Measurements from ENCODE around the gene GALNT9. TPM values are rescaled to one million over a fixed set of nuclear protein-coding genes. Genes with fewer than 3 reads are reported as not detected.

The GALNT9 gene
- total RNA-seq, 1 experiment from 2014 or later: 0.44 TPM

GRCh38 chr12:132217800-132218526 is 111.4 kb downstream of the GALNT9 start:
- Histone ChIP-seq H3K27me3 (ENCODE audit: low read length) (peaks cover 61% of the 10 kb centered on the region), H3K4me3 (ENCODE audit: low read length) (no peak overlapping the region), H3K27ac (ENCODE audit: low read length) (no peak overlapping the region), H3K9ac (ENCODE audit: low read length) (no peak overlapping the region), H3K36me3 (ENCODE audit: low read depth, low read length) (no peaks in the 10 kb centered on the region), H3F3A (ENCODE audit: low read length, unreplicated experiment) (no peaks in the 10 kb centered on the region), H3K4me2 (ENCODE audit: low read length) (no peak overlapping the region), H3K4me1 (ENCODE audit: insufficient read depth, low read length) (0 out of 2 replicates have a peak, but pooled peaks cover 3% of the 10 kb centered on the region), H2AFZ (ENCODE audit: low read length) (no peak overlapping the region), H3K9me2 (replicated peaks; ENCODE audit: low read length) (no peaks in the 10 kb centered on the region), H4K20me1 (ENCODE audit: low read length) (no peaks in the 10 kb centered on the region), H3K9me3 (ENCODE audit: low read length) (no peaks in the 10 kb centered on the region), H3K79me2 (ENCODE audit: low read length) (no peaks in the 10 kb centered on the region)
- DNase-seq: no peak
- CTCF ChIA-PET: no interaction called here
- no peak for TF ChIP-seq EZH2phosphoT487 (IDR thresholded peaks at IDR 0.05; ENCODE audit: borderline replicate concordance, low read length)
- no peak for TF ChIP-seq CTCF (conservative IDR thresholded peaks at IDR 0.05; ENCODE audit: low read depth, low read length)
- no peak for TF ChIP-seq EZH2 (IDR thresholded peaks at IDR 0.05; ENCODE audit: low read length, unreplicated experiment)
- no peak for ATAC-seq
- POLR2A ChIA-PET (ENCODE audit: unreplicated experiment): no interaction called here
- intact Hi-C loops (cut with micrococcal nuclease): loop anchor here (2.0 kb wide), 1 partner anchor 63 kb away; no protein-coding TSS in a partner anchor
- BruUV-seq (replicated peaks): no TSS peak

- Histone ChIP-seq H3F3A (ENCODE audit: low read length, unreplicated experiment) (no peaks in the 10 kb centered on the region), H4K20me1 (ENCODE audit: low read length) (no peaks in the 10 kb centered on the region), H3K4me2 (ENCODE audit: low read length) (no peak overlapping the region), H3K27ac (ENCODE audit: low read length) (no peak overlapping the region), H3K79me2 (ENCODE audit: low read length) (no peaks in the 10 kb centered on the region), H3K4me3 (ENCODE audit: low read length) (no peak overlapping the region), H3K9me3 (ENCODE audit: low read length) (no peaks in the 10 kb centered on the region), H3K9ac (ENCODE audit: low read length) (no peak overlapping the region), H3K9me2 (replicated peaks; ENCODE audit: low read length) (no peaks in the 10 kb centered on the region), H3K27me3 (ENCODE audit: low read length) (peaks cover 59% of the 10 kb centered on the region), H3K36me3 (ENCODE audit: low read depth, low read length) (no peaks in the 10 kb centered on the region), H3K4me1 (ENCODE audit: insufficient read depth, low read length) (0 out of 2 replicates have a peak, but pooled peaks cover 3% of the 10 kb centered on the region), H2AFZ (ENCODE audit: low read length) (no peak overlapping the region)
- POLR2A ChIA-PET (ENCODE audit: unreplicated experiment): no interaction called here
- CTCF ChIA-PET: no interaction called here
- DNase-seq (no peak), ATAC-seq (no peak)
- TF ChIP-seq EZH2 (IDR thresholded peaks at IDR 0.05; ENCODE audit: low read length, unreplicated experiment): no peak
- intact Hi-C loops (cut with micrococcal nuclease): no loop called here
- BruUV-seq (replicated peaks): no TSS peak
Observed at GRCh38 chr12:132217371-132217770, 112.0 kb downstream of the GALNT9 start.

- Histone ChIP-seq H3K9me2 (replicated peaks; ENCODE audit: low read length) (no peaks in the 10 kb centered on the region), H3K9ac (ENCODE audit: low read length) (no peak overlapping the region), H3K36me3 (ENCODE audit: low read depth, low read length) (no peaks in the 10 kb centered on the region), H3K9me3 (ENCODE audit: low read length) (no peaks in the 10 kb centered on the region), H2AFZ (ENCODE audit: low read length) (no peak overlapping the region), H3K79me2 (ENCODE audit: low read length) (no peaks in the 10 kb centered on the region), H3K4me1 (ENCODE audit: insufficient read depth, low read length) (no peaks in the 10 kb centered on the region), H3F3A (ENCODE audit: low read length, unreplicated experiment) (no peaks in the 10 kb centered on the region), H3K4me3 (ENCODE audit: low read length) (no peak overlapping the region), H3K27me3 (ENCODE audit: low read length) (peaks cover 50% of the 10 kb centered on the region), H3K27ac (ENCODE audit: low read length) (no peak overlapping the region), H4K20me1 (ENCODE audit: low read length) (no peaks in the 10 kb centered on the region), H3K4me2 (ENCODE audit: low read length) (no peak overlapping the region)
- ATAC-seq: no peak
- no peak for DNase-seq
- ChIA-PET CTCF (no interaction called here), POLR2A (ENCODE audit: unreplicated experiment) (no interaction called here)
- intact Hi-C loops (cut with micrococcal nuclease): no loop called here
- no TSS peak for BruUV-seq (replicated peaks)
- TF ChIP-seq EZH2 (IDR thresholded peaks at IDR 0.05; ENCODE audit: low read length, unreplicated experiment) (no peak), CTCF (conservative IDR thresholded peaks at IDR 0.05; ENCODE audit: low read depth, low read length) (no peak), EZH2phosphoT487 (IDR thresholded peaks at IDR 0.05; ENCODE audit: borderline replicate concordance, low read length) (no peak)
Observed at GRCh38 chr12:132216354-132216987, 112.9 kb downstream of the GALNT9 start.
